ENCODE measurements around the gene FKBP11.
A peak's percentile ranks its signal among the peaks of the same experiment; 100 is the strongest.
"Not testable (repeated sequence)": the region's sequence is repeated elsewhere in the genome, so short reads cannot be mapped to it uniquely, and the experiment has no call there.

The FKBP11 gene

GRCh38 chr12:48954841-48955501 lies 29.7 kb upstream of the FKBP11 start:
- DNase-seq: no peak

- DNase-seq: no peak
Observed at GRCh38 chr12:48954061-48954460, 28.8 kb upstream of the FKBP11 start.

- no peak for DNase-seq
Observed at GRCh38 chr12:48952691-48953090, 27.4 kb upstream of the FKBP11 start.

GRCh38 chr12:48947727-48948126 lies 22.4 kb upstream of the FKBP11 start:
- DNase-seq: no peak

DNA sequence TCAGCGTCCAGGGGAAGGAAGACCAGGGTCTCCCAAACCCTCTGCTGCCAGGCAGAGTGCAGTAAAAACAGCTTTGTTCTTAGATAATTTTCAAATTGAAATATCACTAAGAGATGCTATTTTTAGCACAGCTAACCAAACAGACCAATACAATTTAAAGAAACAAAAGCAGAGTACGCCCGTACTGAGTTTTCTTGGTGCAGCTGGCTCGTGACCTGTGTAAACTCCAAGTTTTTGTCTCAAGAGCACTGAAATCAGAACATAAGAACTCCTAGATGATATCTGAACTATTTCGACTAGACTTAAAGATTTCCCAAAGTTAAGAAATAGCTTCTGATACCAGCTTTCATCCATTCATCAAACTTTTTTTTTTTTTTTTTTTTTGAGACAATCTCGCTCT lies 21.7 kb upstream of the FKBP11 start:
- no peak for DNase-seq

DNA sequence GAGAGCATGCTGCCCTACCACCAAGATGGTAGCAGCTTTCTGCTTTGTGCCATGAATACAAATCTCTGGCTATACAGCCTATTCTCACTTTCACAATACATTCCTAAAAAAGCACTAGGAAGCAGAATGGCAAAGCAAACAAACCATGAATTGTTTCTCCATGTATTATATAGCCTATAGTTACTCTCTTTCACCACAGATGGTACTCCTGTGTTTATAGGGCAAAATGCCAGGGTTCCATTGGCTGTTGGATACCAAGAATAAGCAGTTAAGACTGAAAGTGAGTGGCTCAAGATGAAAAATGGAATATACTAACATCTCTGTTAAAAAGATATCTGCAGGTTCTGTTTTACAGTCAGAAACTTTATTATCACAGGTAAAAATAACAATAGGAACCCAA lies 20.9 kb upstream of the FKBP11 start:
- DNase-seq: no peak

GRCh38 chr12:48943221-48943620 lies 17.9 kb upstream of the FKBP11 start:
- no peak for DNase-seq

DNA sequence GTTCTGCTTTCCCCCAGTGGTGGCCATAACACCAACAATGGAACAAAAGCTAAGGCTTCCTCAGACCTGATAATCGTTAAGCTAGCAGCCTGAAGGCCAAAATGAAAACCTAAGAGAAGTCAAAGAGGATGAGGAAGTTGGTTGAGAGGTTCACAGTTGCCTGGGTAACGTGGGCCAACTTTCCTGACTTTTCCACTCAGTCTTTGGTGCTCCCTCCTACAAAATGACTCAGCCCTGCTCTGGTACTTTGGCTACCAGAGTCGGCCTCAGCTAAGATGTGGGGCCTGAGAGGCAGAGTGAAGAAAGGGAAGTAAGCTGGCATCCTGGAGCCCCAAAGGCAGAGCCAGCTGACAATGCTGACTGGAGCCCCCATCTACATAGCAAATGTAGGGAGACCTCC lies 14.9 kb upstream of the FKBP11 start:
- DNase-seq: peak in 1 of 2 donors; percentile 51

- DNase-seq: peak in 1 of 2 donors; percentile 45
Observed at GRCh38 chr12:48938805-48939204, 13.5 kb upstream of the FKBP11 start.

DNA sequence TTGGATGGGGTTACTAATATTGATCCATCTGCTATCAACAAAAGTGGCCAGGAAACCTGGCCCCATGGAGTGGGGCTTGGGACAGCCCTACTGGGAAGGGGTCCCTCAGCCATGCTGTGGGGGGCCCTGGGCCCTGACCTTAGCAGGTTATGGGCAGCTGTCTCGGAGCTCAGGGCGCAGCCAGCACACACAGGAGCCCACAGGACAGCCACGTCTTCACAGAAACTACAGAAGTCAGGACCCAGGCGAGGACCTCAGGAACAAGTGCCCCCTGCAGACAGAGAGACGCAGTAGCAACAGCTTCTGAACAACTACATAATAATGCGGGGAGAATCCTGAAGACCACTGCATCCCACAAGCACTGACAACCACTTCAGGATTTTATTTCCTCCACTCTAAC lies 11.9 kb upstream of the FKBP11 start:
- no peak for DNase-seq

- DNase-seq: peak; percentile 78 to 84
Observed at GRCh38 chr12:48936379-48936979, 11.2 kb upstream of the FKBP11 start.

GRCh38 chr12:48934312-48934706 lies 9.0 kb upstream of the FKBP11 start:
- DNase-seq: peak in 1 of 2 donors; percentile 32

GRCh38 chr12:48933664-48934311 lies 8.5 kb upstream of the FKBP11 start:
- DNase-seq: peak; percentile 50 to 72

DNA sequence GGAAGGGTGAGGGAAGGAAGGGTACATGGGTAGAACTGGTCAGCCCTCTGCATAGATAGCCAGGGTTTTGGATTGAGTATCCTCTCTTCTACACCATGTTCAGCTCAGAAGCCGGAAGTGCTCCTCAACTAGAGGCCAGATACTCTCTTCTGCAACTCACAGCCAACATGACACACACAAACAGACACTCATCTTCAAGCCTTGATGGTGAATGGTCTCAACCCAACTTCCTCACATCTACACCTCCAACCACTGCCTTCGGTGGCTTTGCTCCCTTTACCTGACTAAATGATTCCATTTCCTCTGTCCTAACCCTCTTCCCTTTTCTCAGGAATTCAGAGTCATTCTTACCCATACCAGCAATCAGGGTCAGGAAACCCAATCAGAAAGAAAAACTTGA lies 7.6 kb upstream of the FKBP11 start:
- no peak for DNase-seq

DNA sequence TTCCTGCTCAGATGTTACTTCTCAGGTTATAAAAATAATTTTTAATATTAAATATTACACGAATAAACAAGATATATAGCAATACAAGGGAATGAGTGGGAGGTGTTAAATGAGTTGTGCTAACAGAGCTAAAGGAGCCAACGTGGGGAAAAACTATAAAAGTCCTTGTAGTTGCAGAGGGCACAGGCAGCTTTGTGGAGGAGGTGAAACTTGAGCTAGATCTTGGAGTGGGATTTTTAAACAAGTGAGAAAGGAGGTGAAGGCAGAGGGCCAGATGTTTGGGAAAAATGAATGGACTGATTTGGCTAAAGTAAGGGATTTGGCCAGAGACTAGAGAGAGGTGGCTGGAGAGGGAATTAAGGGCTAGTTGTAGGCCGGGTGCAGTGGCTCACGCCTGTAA lies 5.2 kb upstream of the FKBP11 start:
- no peak for DNase-seq

- no peak for DNase-seq
Observed at GRCh38 chr12:48929551-48929950, 4.3 kb upstream of the FKBP11 start.

GRCh38 chr12:48927261-48927660 lies 2.0 kb upstream of the FKBP11 start:
- DNase-seq: no peak

DNA sequence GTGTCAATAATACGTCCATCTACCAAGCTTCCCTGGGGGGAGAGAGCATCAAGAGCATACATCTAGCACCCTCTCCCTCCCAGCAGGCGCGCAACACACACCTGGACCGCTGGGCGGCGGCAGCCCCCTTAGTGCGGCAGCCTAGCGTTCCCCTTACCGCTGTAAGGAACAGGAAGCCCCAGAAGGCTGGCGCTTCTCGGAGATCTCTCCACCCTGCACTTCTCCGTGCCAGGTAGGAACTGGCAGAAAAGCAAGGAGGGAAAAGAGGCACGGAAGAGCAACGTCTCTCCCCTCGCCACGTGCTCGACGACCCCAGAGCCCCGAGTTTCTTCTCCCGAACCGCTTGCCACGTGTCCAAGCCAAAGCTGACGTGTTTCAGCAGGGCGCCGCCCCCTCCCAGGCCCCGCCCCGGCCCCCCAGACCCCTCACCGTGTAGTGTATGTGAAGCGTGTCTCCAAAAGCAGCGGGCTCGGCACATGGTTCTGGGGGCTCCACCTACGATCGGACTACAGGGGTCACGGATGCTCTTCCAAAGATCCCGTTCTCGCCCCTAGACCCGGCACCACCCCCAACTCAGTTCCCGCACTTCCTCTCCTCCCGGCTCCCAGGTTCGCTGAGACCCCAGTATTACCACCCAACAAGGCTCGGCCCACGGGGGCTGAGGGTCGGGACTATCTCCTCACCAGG lies 532 bp downstream of the FKBP11 start:
- peak; percentile 80 to 83 for DNase-seq

- no peak for DNase-seq
Observed at GRCh38 chr12:48923117-48923516, 2.2 kb downstream of the FKBP11 start.

- DNase-seq: peak; percentile 34 to 58
Observed at GRCh38 chr12:48917857-48918537, 7.3 kb downstream of the FKBP11 start.

GRCh38 chr12:48910196-48910595 lies 15.1 kb downstream of the FKBP11 start:
- no peak for DNase-seq

GRCh38 chr12:48909698-48910097 lies 15.6 kb downstream of the FKBP11 start:
- DNase-seq: not testable (repeated sequence)

DNA sequence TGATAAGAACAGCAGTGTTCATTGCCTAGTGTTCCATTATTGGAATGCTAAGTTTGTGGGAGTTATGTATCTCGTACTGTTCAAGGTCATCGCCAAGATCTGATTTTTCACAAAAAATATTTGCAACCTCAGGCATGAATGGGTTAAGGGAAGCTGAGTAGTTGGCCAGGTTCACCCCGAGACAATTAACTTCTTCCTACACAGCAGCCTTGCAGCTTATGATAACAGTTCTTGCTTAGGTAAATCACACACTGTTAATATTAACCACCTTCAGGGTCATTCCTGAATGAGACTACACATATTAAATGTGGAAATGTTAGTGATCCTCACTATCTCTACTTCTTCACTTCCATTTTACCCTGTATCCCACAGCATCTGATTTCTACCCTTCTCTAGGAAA lies 18.0 kb downstream of the FKBP11 start:
- DNase-seq: no peak

Data from CD4-positive, alpha-beta T cell treated with Interleukin-1 beta for 1 hour (primary cell).